Subcutaneous abdominal adipose tissue (tissue), 5 donors: Measurements from ENCODE around the gene PDE4D.

Experiments used
- H3K27ac ChIP-seq: one replicate; pipeline ENCODE4 v1.7.0; 2013; ENCODE audit warnings: low read depth, mild to moderate bottlenecking, inconsistent platforms, low read length, moderate library complexity
- H3K27me3 ChIP-seq, 5 donors: one replicate each; pipeline ENCODE4 v1.7.0; 2013; ENCODE audit warnings: low read length in 5 of 5, inconsistent platforms in 1 of 5; ENCODE audit not compliant: control insufficient read depth in 5 of 5, insufficient read depth in 4 of 5
- H3K36me3 ChIP-seq, 5 donors: one replicate each; pipeline ENCODE4 v1.7.0; 2013; ENCODE audit warnings: low read length in 5 of 5; ENCODE audit not compliant: control insufficient read depth in 5 of 5, insufficient read depth in 5 of 5
- H3K4me1 ChIP-seq, 5 donors: one replicate each; pipeline ENCODE4 v1.7.0; 2013; ENCODE audit warnings: low read length in 5 of 5, mild to moderate bottlenecking in 3 of 5, moderate library complexity in 1 of 5; ENCODE audit not compliant: control insufficient read depth in 5 of 5, insufficient read depth in 5 of 5
- H3K4me3 ChIP-seq, 5 donors: one replicate each; pipeline ENCODE4 v1.7.0; 2013; ENCODE audit warnings: low read length in 5 of 5, low read depth in 1 of 5
- H3K9ac ChIP-seq, 5 donors: one replicate each; pipeline ENCODE4 v1.7.0; 2013; ENCODE audit warnings: low read length in 5 of 5, mild to moderate bottlenecking in 4 of 5, moderate library complexity in 3 of 5
- H3K9me3 ChIP-seq, 5 donors: one replicate each; pipeline ENCODE4 v1.7.0; 2013; ENCODE audit warnings: low read length in 5 of 5; ENCODE audit not compliant: control insufficient read depth in 5 of 5
- donor health status: healthy.
- donor health status: healthy.
- donor health status: healthy.
- donor health status: healthy.
- donor health status: healthy.

Gene PDE4D

DNA sequence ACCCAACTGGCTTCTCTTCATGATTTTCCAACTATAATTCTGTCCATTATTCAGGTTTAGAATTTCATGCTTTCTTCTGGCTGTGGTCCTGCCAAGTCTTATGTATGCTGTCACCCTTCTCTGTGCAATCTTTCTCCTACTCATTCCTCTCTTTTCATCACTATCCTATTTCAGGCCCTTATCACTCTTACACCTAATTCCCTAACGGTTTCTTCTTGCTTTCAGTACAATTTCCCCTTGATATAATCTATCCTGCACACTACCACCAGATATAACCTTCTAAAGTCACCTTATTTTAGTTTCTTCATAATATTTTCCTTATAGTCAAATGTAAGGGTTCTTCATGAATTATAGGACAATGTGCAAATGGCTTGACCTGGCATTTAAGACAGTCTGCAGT, 874.4 kb downstream of the PDE4D start:
- no peaks in the 10 kb centered on the region for H3K4me1 ChIP-seq
- H3K27ac ChIP-seq: no peak overlapping the region
- no peaks in the 10 kb centered on the region for H3K9me3 ChIP-seq
- H3K27me3 ChIP-seq: no peaks in the 10 kb centered on the region
- no peak overlapping the region for H3K4me3 ChIP-seq
- H3K9ac ChIP-seq: no peak overlapping the region
- no peaks in the 10 kb centered on the region for H3K36me3 ChIP-seq

DNA sequence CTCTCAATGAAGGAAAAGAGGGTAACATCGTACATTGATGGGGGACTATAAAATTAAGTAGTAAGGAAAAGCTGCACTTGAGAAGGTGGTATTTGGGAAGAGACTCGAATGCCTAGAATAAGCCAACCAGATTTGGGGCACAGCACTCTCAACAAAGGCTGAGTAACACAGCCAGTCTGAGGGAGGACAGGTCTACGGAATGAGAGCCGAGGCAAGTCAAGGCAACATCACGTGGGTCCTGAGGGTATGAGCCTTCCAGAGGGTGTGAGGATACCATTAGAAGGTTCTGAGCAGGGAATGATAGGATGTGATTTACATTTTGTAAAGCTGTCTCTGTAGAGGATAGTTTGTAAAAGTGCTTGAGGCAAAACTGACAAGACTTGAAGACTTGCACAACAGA, 876.6 kb downstream of the PDE4D start:
- Histone ChIP-seq H3K4me3 (no peak overlapping the region), H3K27me3 (no peaks in the 10 kb centered on the region), H3K9me3 (no peaks in the 10 kb centered on the region), H3K4me1 (no peaks in the 10 kb centered on the region), H3K36me3 (no peaks in the 10 kb centered on the region), H3K27ac (no peak overlapping the region), H3K9ac (no peak overlapping the region)

DNA sequence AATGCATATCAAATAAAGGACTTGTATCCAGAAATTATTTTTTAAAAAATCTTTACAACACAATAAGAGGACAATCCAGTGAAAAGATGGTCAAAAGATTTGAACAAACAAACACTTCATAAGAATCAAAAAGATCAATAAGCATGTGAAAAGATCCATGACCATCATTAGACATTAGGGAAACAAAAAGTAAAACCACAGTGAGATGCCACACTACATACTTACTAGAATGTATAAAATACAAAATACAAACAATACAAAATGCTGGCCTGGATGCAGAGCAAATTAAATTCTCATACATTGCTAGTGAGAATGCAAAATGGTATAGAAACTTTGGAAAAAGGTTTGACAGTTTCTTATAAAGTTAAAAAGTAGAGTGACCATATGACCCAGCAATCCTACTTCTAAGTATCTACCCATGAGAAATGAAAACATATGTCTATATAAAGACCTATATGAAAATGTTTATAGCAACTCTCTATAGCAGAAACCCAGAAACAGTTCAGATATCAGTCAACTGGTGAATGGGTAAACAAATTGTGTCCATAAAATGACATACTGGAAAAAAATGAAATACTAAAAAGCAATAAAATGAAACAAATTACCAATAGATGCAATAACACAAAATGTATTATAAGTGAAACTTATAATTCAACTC, 884.6 kb downstream of the PDE4D start:
- Histone ChIP-seq H3K4me1 (no peaks in the 10 kb centered on the region), H3K9me3 (no peaks in the 10 kb centered on the region), H3K9ac (no peak overlapping the region), H3K4me3 (no peak overlapping the region), H3K27ac (no peak overlapping the region), H3K27me3 (no peaks in the 10 kb centered on the region), H3K36me3 (no peaks in the 10 kb centered on the region)

DNA sequence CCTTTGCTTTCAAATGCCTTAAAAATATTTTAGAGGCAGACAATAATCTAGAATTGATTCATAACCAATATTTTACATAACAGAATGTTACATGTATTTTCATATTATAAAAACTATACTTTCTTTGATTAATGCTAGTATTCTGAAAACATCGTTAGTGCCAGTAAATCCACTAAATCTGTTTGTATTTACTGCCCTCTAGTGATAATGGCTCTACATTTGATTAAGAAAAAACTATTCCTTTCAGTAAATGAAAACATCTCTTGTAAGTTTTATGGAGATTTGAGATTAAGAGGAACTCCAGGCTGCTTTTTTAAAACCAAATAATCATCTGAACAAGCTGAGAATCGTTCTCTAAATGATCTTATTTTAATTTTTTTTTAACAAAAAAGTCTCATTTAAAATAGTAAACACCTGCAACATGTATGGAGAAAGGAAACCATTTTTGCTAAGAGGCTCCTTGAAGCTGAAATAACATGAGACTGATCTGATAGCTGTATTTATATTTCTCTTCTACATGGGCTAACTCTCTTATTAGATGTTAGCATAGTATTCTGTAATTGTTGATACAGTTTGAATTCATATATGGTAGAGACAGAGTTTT, 886.0 kb downstream of the PDE4D start:
- Histone ChIP-seq H3K4me3 (no peak overlapping the region), H3K9ac (no peak overlapping the region), H3K27ac (no peak overlapping the region), H3K9me3 (no peaks in the 10 kb centered on the region), H3K27me3 (no peaks in the 10 kb centered on the region), H3K4me1 (no peaks in the 10 kb centered on the region), H3K36me3 (no peaks in the 10 kb centered on the region)

DNA sequence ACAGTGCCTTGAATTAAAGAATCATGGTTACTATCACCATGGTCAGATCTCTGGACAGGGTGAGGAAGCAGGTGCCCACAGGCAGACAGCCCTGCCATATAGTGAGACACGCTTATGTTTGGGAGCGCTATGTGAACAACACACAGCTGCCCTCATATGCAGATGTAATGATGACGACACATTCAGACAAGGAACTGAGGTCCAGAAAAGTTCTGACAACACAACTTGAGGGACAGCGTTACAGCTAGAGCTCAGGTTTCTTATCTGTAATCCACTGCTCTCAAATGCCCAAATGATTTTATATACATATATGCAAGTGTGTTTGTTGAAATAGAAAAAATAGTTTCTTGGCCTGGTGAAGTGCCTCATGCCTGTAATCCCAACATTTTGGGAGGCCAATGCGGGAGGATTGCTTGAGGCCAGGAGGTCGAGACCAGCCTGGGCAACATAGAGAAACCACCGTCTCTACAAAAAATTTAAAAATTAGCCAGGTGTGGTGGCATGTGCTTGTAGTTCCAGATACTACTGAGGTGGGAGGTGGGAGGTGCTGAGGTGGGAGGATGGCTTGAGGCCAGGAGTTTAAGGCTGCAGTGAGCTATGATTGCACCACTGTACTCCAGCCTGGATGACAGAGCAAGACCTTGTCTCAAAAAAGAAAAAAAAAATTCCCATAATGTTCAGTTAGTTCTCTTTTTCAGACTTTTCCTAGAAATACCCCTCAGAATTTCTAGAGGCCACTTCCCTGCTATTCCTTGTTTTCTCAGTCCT, 887.4 kb downstream of the PDE4D start:
- no peak overlapping the region for H3K27ac ChIP-seq
- no peak overlapping the region for H3K4me3 ChIP-seq
- H3K9me3 ChIP-seq: no peaks in the 10 kb centered on the region
- H3K9ac ChIP-seq: no peak overlapping the region
- no peaks in the 10 kb centered on the region for H3K27me3 ChIP-seq
- peaks cover 0 to 3% (median 0%) of the 10 kb centered on the region in 5 donors for H3K4me1 ChIP-seq
- H3K36me3 ChIP-seq: no peaks in the 10 kb centered on the region

DNA sequence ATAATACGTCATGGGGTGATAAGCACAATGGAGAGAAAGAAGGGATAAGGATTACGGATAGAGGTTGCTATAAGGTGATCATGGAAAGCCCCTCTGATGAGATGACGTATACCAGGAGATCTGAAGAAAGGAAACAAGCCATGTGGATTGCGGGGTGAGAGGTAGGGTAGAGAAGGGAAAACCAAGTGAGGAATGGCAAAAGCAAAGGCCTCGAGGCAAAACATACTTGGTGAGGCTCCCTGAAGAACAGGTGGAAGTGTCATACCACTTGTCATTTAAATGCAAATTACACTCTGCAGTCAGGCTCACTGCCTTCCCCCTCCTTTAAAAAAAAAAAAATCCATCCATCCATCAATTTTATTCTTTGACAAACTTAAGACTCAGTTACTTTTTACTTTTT, 889.9 kb downstream of the PDE4D start:
- Histone ChIP-seq H3K4me1 (peaks cover 0 to 3% (median 0%) of the 10 kb centered on the region in 5 donors), H3K9me3 (no peaks in the 10 kb centered on the region), H3K9ac (no peak overlapping the region), H3K27me3 (no peaks in the 10 kb centered on the region), H3K36me3 (no peaks in the 10 kb centered on the region), H3K27ac (no peak overlapping the region), H3K4me3 (no peak overlapping the region)

DNA sequence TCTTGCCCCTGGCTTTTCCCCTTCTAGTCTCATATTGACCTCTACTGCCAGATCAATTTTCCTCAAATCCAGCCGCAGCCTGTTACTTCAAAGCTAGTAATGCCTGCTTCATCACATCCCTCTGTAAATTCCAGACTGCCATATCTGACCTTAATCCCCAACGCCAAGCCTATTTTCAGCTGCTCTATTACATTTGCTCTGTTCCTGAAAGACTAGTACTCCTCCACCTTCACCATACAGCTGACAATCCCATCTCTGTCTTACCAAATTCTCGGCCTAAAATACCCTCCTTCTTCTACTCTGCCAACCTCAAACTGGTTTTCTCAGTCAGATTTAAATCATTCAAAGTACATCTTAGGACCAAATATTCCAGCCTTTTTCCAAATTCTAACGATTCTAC, 890.4 kb downstream of the PDE4D start:
- Histone ChIP-seq H3K4me3 (no peak overlapping the region), H3K27ac (no peak overlapping the region)

DNA sequence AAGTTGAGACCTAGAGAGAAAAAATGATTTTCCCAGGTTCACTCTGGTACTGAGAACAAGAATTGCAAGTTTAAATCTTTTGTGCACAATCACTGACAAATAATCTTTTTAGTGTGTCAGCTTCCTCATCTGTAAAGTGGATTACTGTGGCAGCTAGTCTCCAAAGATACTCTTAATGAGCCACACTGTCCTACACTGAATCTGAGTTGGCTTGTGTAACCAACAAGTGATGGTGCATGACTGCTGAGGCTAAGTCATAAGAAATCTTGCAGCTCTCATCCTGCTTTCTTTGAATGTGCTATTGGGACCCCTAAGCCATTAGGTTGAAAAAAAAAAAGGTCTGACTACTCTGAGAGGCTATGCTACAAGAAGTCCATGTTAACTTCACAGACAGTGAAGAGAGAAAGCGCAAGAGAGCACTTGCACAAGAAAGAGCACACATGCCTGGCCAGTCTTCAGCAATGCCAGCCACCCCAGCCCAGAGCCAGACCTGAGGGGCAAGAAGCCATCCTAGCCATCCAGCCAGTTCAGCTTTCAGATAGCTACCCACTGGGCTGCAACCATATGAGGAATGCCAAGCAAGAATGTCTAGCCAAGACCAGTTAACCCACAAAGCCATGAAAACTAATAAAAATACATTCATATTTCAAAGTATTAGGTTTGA, 891.2 kb downstream of the PDE4D start:
- no peaks in the 10 kb centered on the region for H3K36me3 ChIP-seq
- no peaks in the 10 kb centered on the region for H3K27me3 ChIP-seq
- H3K27ac ChIP-seq: no peak overlapping the region
- H3K9me3 ChIP-seq: no peaks in the 10 kb centered on the region
- H3K9ac ChIP-seq: no peak overlapping the region
- no peak overlapping the region for H3K4me3 ChIP-seq
- H3K4me1 ChIP-seq: peaks cover 0 to 3% (median 0%) of the 10 kb centered on the region in 5 donors

More for the DNA sequence above, 890.4 kb downstream of the PDE4D start:
- H3K4me1 ChIP-seq: peaks cover 0 to 3% (median 0%) of the 10 kb centered on the region in 5 donors
- H3K36me3 ChIP-seq: no peaks in the 10 kb centered on the region
- no peaks in the 10 kb centered on the region for H3K27me3 ChIP-seq
- H3K9me3 ChIP-seq: no peaks in the 10 kb centered on the region
- H3K9ac ChIP-seq: no peak overlapping the region

DNA sequence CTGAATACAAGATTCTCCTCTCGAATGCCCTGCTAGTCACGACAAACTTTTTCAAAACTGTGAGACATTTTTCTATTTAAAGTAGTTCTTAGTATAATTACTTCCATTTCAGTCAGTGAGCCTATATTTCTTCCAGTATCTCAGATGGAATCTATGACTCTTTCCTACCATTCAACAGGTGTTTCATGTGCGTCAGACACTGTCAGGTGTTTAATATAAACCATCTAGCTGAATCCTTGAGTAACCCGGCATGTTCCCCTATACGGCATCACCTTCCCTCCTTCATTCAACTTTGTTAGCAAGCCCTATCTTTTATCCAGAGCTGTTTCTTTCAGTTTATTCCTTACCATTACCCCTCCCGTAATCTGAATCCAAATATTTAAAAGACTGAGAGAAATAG, 891.8 kb downstream of the PDE4D start:
- H3K4me1 ChIP-seq: peaks cover 0 to 3% (median 0%) of the 10 kb centered on the region in 5 donors
- H3K4me3 ChIP-seq: no peak overlapping the region

DNA sequence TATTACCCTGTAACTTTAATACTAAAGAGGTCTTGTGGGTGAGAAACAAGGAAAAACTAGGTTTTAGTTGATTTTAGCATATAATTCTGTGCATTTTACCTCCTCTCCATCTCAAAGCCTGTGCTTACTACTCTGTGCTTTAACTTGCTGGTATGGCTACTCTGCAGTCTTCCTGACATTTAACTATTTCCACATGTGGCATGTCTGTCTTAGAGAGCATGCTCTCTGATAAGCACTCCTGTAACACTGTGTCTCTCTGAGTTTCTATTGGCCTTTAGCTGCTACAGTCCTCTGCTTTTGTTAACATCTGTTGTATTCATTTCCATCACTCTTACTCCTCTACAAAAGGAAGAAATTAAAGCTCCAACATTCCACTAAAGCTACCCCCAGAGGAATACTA, 892.4 kb downstream of the PDE4D start:
- Histone ChIP-seq H3K9me3 (no peaks in the 10 kb centered on the region), H3K4me3 (no peak overlapping the region), H3K27ac (no peak overlapping the region), H3K9ac (no peak overlapping the region), H3K36me3 (no peaks in the 10 kb centered on the region), H3K27me3 (no peaks in the 10 kb centered on the region), H3K4me1 (peaks cover 0 to 3% (median 0%) of the 10 kb centered on the region in 5 donors)

More for the DNA sequence above, 891.8 kb downstream of the PDE4D start:
- Histone ChIP-seq H3K9me3 (no peaks in the 10 kb centered on the region), H3K27ac (no peak overlapping the region), H3K27me3 (no peaks in the 10 kb centered on the region), H3K36me3 (no peaks in the 10 kb centered on the region), H3K9ac (no peak overlapping the region)
